M059J (cell line): ENCODE measurements around the gene HMCN2. TPM values are rescaled to one million over a fixed set of nuclear protein-coding genes. Genes with fewer than 3 reads are reported as not detected.

Source experiments
- DNase-seq: peaks from one replicate; pipeline ENCODE4 v3.0.0-alpha.2; 2012; ENCODE audit warnings: low read depth
- total RNA-seq: library from RNA; depleted of rRNA; stranded (reverse); fragments of >200 nt; shearing (Covaris generic); gene quantifications from 2 replicates; pipeline ENCODE4 v1.2.3, GENCODE V29; 2014

Gene HMCN2
- total RNA-seq, 1 experiment from 2014 or later = not detected

DNA sequence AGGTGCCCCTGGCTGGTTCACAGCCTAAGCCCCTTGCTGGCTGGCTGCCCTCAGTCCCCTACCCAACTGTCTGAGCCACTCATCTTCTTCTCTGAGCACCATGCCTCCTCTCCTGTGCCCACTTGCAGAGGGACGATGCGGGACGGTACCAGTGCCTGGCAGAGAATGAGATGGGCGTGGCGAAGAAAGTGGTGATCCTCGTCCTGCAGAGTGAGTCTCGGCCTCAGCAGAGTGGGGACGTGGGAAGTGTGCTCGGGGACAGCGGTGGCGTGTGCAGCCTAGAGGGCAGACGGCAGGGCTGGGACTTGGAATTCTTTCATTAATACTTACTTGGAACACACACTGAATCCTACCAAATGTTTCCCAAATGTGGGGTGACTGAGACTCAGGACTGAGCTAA, 144.9 kb downstream of the HMCN2 start:
- no peak for DNase-seq

DNA sequence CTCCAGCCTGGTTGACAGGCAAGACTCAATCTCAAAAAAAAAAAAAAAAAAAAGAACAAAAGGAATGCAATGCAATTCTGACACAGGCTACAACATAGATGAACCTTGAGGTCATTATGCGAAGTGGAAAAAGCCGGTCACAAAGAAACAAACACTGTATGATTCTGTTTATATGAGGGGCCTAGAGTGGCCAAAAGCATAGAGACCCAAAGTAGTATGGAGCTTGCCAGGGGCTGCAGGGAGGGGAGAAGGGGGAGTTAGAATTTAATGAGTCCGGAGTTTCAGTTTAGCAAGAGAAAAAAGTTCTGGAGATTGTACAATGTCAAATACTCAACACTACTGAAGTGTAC, 146.0 kb downstream of the HMCN2 start:
- no peak for DNase-seq

DNA sequence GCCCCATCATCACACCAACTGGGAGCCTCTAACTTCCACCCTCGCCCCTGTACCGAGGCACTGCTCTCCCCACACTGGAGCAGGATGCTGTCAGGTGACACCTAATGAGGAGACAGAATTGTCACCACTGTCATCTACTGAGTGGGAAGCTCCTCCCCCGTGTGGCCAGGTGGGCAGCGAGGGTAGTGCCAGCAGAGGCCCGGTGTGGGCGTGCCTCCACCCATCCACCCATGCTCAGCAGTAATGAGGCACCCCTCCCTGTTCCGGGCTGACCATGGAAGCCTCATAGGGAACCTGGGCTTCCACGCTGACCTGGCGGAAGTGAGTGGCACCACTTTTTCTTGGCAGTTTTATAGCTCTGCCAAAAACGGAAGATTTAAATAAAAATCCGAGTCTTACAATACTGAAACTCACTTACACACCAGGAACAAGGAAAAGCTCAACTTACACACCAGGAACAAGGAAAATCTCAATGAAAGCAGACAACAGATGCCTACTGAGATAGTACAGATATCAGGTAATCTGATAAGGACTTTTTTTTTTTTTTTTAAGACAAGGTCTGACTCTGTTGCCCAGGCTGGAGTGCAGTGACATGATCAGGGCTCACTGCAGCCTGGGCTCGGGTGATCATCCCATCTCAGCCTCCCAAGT, 148.6 kb downstream of the HMCN2 start:
- DNase-seq = no peak

GRCh38 chr9:130414910-130415746, 149.6 kb downstream of the HMCN2 start:
- no peak for DNase-seq

- no peak for DNase-seq
Measured at GRCh38 chr9:130417602-130418001, 152.0 kb downstream of the HMCN2 start.

GRCh38 chr9:130418776-130419175, 153.2 kb downstream of the HMCN2 start:
- no peak for DNase-seq

DNA sequence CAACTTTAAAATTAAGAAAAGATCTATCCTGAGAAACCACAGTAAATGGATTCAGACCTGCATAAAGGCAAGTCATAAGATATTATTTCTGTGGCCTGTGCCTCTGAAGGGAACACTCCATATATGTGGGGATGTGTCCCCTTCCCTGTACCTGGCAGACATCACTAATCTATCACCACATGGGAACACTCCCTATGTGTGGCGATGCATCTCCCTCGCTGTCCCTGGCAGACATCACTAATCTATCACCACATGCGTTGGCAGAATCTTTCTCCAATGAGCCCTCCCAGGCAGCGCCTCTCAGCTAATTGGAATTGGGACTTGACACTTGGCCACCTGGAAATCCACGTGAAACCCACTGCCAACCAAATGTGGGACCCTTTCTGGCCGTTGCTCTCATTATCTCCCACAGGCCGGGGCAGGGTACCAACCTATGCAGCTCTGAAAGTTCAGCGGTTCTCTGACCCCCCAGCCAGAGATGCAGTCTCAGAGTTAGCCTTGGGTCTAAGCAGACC, 154.0 kb downstream of the HMCN2 start:
- no peak for DNase-seq

- DNase-seq = no peak
Measured at GRCh38 chr9:130421154-130421801, 155.7 kb downstream of the HMCN2 start.

- peak; percentile 38 for DNase-seq
Measured at GRCh38 chr9:130421802-130422276, 156.3 kb downstream of the HMCN2 start.

DNA sequence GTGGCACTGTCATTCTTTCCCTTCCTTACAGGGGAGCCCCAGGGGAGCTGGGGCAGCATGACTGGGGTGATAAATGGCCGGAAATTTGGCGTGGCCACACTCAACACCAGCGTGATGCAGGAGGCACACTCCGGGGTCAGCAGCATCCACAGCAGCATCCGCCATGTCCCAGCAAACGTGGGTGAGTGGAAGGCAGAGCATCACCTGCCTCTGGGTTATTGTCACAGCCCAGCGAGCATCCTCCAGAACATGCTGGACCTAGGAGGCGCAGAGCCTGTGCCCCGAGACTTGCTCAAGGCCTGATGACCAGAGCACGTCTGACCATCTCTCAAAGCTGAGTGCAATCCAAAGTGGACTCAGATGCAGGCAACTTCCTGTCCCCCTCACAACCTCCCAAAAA, 157.0 kb downstream of the HMCN2 start:
- no peak for DNase-seq

- DNase-seq = no peak
Measured at GRCh38 chr9:130423272-130423671, 157.7 kb downstream of the HMCN2 start.

DNA sequence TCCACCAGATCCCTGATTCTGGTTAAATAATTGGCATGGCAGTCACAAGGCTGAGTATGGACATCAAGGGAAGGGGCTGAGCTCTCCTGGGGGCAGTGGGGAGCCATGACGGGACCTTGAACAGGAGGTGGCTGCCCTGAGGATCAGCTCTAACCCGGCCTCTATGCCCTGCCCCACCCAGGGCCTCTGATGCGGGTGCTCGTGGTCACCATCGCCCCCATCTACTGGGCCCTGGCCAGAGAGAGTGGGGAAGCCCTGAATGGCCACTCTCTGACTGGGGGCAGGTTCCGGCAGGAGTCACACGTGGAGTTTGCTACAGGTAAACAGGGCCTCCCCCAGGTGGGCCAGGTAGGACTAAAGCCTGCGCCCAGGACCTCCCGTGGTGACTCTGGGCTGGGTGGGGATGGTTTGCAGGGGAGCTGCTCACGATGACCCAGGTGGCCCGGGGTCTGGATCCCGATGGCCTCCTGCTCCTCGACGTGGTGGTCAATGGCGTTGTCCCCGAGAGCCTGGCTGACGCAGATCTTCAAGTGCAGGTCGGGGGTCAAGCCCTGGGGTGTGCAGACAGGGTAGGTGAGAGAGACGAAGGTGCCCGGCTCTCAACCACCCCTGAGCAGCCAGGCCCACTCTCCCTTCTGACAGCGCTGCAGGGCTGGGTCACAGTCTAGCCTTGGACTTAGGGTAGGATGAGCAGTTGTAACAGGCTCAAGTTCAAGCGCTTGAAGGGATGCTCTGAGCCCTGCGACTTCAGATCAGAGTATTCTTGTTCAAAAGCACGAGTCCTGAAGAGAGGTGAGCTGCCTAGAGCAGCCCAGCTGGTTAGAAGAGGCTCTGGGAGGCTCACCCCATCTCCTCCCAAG, 159.3 kb downstream of the HMCN2 start:
- no peak for DNase-seq

DNA sequence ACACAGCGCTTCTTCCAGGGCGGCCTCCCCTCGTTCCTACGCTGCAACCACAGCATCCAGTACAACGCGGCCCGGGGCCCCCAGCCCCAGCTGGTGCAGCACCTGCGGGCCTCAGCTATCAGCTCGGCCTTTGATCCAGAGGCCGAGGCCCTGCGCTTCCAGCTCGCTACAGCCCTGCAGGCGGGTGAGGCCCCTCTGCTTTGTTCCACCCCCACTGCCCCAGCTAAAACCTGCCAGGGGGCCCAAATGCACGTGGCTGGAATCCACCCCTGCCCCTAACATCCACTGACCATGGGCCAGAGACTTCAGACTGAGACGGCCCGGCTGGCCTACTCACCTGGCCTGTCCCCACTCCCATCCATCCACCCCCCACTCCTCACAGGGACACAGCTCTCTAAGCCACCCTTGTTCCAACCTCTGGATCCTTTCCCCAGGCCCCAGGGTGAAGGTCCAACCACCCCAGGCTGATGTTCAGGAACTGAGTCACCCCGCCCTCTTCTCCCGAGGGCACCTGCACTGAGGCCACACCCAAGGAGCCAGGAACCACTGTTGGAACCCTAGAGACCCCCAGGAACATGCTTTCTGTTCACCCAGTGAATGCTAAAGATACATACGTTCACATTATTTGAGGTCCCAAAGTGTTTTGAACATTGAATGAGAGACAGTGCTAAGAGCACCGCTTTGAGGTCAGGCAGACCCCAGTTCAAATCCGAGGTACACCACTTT, 160.3 kb downstream of the HMCN2 start:
- no peak for DNase-seq

DNA sequence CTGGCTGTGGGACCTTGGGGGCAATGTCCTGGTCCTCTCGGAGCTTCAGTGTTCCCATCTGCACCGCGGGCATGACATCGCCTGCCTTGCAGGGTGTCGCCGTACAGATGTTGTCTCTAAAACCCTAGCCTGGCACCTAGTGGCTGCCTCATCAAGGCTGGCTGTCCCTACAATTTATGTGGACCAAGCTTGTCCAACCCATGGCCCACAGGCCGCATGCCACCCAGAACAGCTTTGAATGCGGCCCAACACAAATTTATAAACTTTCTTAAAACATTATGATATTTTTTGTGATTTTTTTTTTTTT, 160.9 kb downstream of the HMCN2 start:
- no peak for DNase-seq

GRCh38 chr9:130426883-130427282, 161.3 kb downstream of the HMCN2 start:
- peak; percentile 78 for DNase-seq

DNA sequence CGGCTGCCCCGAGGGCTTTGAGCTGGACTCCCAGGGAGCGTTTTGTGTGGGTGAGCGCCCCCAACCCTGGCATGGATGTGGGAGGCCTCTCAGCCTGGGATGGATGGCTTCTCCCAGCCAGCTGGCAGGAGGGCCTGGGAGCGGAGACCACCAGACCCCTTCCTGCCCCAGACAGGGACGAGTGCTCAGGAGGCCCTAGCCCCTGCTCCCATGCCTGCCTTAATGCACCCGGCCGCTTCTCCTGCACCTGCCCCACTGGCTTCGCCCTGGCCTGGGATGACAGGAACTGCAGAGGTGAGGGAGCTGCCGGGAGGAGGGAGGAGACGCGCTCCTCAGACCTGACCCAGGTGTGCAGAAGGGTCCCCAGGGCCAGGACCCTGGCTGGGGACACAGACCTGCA, 161.8 kb downstream of the HMCN2 start:
- DNase-seq = no peak

DNA sequence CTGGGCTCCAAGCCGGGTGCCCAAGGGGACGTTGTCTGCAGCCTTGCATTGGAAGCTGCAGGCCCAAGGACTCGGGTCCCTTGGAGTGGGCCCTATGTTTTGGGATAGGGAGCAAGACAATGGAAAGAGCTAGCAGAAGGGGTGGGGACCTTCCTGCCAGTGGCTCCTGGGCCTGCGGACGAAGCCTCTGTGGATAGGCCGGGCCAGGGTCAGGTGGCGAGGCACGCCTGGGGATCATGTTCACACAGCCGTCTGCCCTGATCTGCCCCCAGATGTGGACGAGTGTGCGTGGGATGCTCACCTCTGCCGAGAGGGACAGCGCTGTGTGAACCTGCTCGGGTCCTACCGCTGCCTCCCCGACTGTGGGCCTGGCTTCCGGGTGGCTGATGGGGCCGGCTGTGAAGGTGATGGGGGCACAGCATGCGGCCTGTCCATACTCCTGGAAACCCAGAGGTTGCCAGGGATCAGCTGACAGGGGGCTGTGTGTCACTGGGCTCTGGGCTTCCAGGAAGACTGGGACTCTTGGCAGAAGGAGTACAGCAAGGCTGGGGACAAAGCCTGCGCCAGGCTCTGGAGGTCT, 162.6 kb downstream of the HMCN2 start:
- no peak for DNase-seq

- DNase-seq = no peak
Measured at GRCh38 chr9:130429381-130429780, 163.8 kb downstream of the HMCN2 start.

- no peak for DNase-seq
Measured at GRCh38 chr9:130429831-130430230, 164.3 kb downstream of the HMCN2 start.

DNA sequence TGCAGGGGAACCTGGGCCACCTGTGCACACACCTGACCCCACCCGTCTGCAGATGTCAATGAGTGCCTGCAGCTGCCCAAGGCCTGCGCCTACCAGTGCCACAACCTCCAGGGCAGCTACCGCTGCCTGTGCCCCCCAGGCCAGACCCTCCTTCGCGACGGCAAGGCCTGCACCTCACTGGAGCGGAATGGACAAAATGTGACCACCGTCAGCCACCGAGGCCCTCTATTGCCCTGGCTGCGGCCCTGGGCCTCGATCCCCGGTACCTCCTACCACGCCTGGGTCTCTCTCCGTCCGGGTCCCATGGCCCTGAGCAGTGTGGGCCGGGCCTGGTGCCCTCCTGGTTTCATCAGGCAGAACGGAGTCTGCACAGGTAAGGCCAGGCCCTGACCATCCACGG, 164.7 kb downstream of the HMCN2 start:
- DNase-seq = no peak
